SU-DHL-6 (cell line): Measurements from ENCODE around the gene MARCHF3.
"Not testable (repeated sequence)": the region's sequence is repeated elsewhere in the genome, so short reads cannot be mapped to it uniquely, and the experiment has no call there.

Experiments
- H2AFZ ChIP-seq: fragments of 200-600 bp; sonication (generic); 2 replicates; pipeline ENCODE4 v1.6.1; 2014; ENCODE audit warnings: low read depth, mild to moderate bottlenecking, moderate library complexity, mixed read lengths, antibody characterized with exemption, low read length; ENCODE audit not compliant: severe bottlenecking
- H3F3A ChIP-seq: fragments of 200-600 bp; shearing (Covaris generic); 2 replicates; pipeline ENCODE4 v1.6.0; 2016; ENCODE audit warnings: antibody characterized with exemption, mild to moderate bottlenecking; ENCODE audit not compliant: insufficient read depth
- H3K27ac ChIP-seq: fragments of 200-600 bp; sonication (generic); 2 replicates; pipeline ENCODE4 v1.5.1; 2016; ENCODE audit warnings: low read depth, mild to moderate bottlenecking, low read length, moderate library complexity, mixed read lengths
- H3K27me3 ChIP-seq: fragments of 200-600 bp; sonication (generic), shearing (Covaris generic); 2 replicates; pipeline ENCODE4 v1.6.0; 2014; ENCODE audit warnings: mild to moderate bottlenecking, low read length
- H3K36me3 ChIP-seq: fragments of 200-600 bp; sonication (generic); 2 replicates; pipeline ENCODE4 v1.6.1; 2014; ENCODE audit warnings: mild to moderate bottlenecking, low read length, mixed read lengths
- H3K4me2 ChIP-seq: fragments of 300-600, 200-600 bp; shearing (Covaris generic), sonication (generic); 2 replicates; pipeline ENCODE4 v1.6.0; 2014; ENCODE audit warnings: low read length, low read depth, mild to moderate bottlenecking; ENCODE audit not compliant: poor library complexity, severe bottlenecking
- H3K4me3 ChIP-seq: fragments of 200-600 bp; sonication (generic); 2 replicates; pipeline ENCODE4 v1.5.1; 2014; ENCODE audit warnings: antibody characterized with exemption, low read length, mild to moderate bottlenecking, mixed read lengths; ENCODE audit not compliant: insufficient read depth, poor library complexity, severe bottlenecking
- H3K79me2 ChIP-seq: fragments of 200-600 bp; sonication (generic); 2 replicates; pipeline ENCODE4 v1.6.1; 2014; ENCODE audit warnings: mild to moderate bottlenecking, low read length, moderate library complexity; ENCODE audit not compliant: insufficient read depth
- H3K9ac ChIP-seq: fragments of 200-600 bp; sonication (generic); 2 replicates; pipeline ENCODE4 v1.7.0; 2014; ENCODE audit warnings: mild to moderate bottlenecking, low read length
- H3K9me2 ChIP-seq: fragments of 200-600 bp; sonication (generic); replicated peaks from 2 replicates; pipeline ENCODE4 v1.6.1; 2014; ENCODE audit warnings: low read length; ENCODE audit not compliant: insufficient read depth
- H3K9me3 ChIP-seq: fragments of 200-600 bp; sonication (generic); 2 replicates; pipeline ENCODE4 v1.6.1; 2014; ENCODE audit warnings: low read length, mixed read lengths; ENCODE audit not compliant: insufficient read depth
- H4K20me1 ChIP-seq: fragments of 200-600 bp; sonication (generic); 2 replicates; pipeline ENCODE4 v1.6.1; 2014; ENCODE audit warnings: low read depth, mild to moderate bottlenecking, antibody characterized with exemption, low read length, moderate library complexity, mixed read lengths
- EZH2phosphoT487 ChIP-seq: fragments of 200-600 bp; sonication (generic), shearing (Covaris generic); conservative IDR thresholded peaks from 2 replicates; pipeline ENCODE4 v1.6.1; 2018; ENCODE audit warnings: mild to moderate bottlenecking, antibody characterized with exemption, low read length, moderate library complexity, mixed read lengths
- TF ChIP-seq, protein P1 (sequence below): fragments of 200-600 bp; sonication (generic); IDR thresholded peaks from one replicate; pipeline ENCODE4 v1.5.1; 2017; ENCODE audit warnings: antibody characterized with exemption, mild to moderate bottlenecking, low read length, moderate library complexity; ENCODE audit not compliant: insufficient read depth, poor library complexity, severe bottlenecking

Gene MARCHF3

DNA sequence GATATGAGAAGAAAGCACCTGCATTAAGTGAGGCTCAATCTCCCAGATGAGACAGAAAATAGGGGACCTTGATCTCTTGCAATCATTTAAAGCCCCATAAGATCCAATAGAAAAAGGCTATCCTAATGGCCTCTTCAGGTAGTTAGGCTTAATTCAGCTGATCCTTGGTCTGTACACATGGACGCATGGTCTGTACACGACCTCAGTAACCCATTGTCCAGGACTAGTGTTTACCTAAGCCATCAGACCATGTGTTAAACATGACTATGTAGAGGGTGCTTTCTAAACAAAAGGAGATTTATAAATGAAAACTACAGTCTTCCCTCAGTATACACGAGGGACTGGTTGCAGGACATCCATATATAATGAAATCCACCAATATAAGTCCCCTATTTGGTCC, 7.5 kb downstream of the MARCHF3 start:
- H3F3A ChIP-seq, result no peaks in the 10 kb centered on the region
- no peaks in the 10 kb centered on the region for H3K79me2 ChIP-seq

DNA sequence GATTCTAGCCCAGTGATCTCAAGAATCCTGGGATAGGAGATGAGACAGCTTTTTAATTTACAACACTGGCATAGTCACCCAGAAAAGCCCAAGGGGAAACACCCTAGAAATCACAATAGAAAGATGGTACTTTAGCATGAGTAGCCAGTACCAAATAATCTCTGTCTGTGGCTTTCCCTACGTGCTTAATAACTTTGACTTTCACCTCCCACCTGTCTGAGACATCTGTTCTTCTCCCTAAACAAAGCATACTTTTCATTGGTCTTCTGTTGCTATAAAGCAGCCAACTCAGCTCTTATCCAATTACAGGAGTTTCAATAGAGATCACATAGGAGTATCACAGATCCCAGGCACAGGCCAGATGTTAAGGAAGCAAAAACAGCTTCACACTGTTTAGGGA, 10.4 kb downstream of the MARCHF3 start:
- no peaks in the 10 kb centered on the region for H3F3A ChIP-seq
- no peaks in the 10 kb centered on the region for H3K9me3 ChIP-seq
- H3K9me2 ChIP-seq, result no peaks in the 10 kb centered on the region
- no peak overlapping the region for H3K4me3 ChIP-seq
- TF ChIP-seq EZH2phosphoT487, result no peak
- TF ChIP-seq, protein P1, sequence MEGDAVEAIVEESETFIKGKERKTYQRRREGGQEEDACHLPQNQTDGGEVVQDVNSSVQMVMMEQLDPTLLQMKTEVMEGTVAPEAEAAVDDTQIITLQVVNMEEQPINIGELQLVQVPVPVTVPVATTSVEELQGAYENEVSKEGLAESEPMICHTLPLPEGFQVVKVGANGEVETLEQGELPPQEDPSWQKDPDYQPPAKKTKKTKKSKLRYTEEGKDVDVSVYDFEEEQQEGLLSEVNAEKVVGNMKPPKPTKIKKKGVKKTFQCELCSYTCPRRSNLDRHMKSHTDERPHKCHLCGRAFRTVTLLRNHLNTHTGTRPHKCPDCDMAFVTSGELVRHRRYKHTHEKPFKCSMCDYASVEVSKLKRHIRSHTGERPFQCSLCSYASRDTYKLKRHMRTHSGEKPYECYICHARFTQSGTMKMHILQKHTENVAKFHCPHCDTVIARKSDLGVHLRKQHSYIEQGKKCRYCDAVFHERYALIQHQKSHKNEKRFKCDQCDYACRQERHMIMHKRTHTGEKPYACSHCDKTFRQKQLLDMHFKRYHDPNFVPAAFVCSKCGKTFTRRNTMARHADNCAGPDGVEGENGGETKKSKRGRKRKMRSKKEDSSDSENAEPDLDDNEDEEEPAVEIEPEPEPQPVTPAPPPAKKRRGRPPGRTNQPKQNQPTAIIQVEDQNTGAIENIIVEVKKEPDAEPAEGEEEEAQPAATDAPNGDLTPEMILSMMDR, result no peak
- no peak overlapping the region for H3K9ac ChIP-seq
- no peaks in the 10 kb centered on the region for H3K36me3 ChIP-seq
- no peaks in the 10 kb centered on the region for H4K20me1 ChIP-seq
- no peak overlapping the region for H3K4me2 ChIP-seq
- H2AFZ ChIP-seq, result no peak overlapping the region
- H3K27ac ChIP-seq, result no peak overlapping the region
- H3K27me3 ChIP-seq, result no peaks in the 10 kb centered on the region
- H3K79me2 ChIP-seq, result no peaks in the 10 kb centered on the region

More for the DNA sequence above, 7.5 kb downstream of the MARCHF3 start:
- Histone ChIP-seq H4K20me1 (no peaks in the 10 kb centered on the region), H3K9me3 (no peaks in the 10 kb centered on the region), H3K36me3 (no peaks in the 10 kb centered on the region), H3K4me2 (no peak overlapping the region), H3K9ac (no peak overlapping the region), H2AFZ (no peak overlapping the region), H3K27me3 (no peaks in the 10 kb centered on the region), H3K4me3 (no peak overlapping the region), H3K9me2 (no peaks in the 10 kb centered on the region), H3K27ac (no peak overlapping the region)
- TF ChIP-seq EZH2phosphoT487, result no peak
- TF ChIP-seq, protein P1, result no peak

DNA sequence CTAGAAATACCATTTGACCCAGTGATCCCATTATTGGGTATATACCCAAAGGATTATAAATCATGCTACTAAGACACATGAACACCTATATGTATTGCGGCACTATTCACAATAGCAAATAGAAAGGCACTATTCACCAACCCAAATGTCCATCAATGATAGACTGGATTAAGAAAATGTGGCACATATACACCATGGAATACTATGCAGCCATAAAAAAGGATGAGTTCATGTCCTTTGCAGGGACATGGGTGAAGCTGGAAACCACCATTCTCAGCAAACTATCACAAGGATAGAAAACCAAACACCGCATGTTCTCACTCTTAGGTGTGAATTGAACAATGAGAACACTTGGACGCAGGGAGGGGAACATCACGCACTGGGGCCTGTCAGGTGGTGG, 13.6 kb downstream of the MARCHF3 start:
- not testable (repeated sequence) for H3K4me3 ChIP-seq, H3K9ac ChIP-seq, H3K27me3 ChIP-seq, H3K27ac ChIP-seq, H3K4me2 ChIP-seq, H2AFZ ChIP-seq, H3K9me2 ChIP-seq, H3K36me3 ChIP-seq, H4K20me1 ChIP-seq, H3K9me3 ChIP-seq, H3K79me2 ChIP-seq, H3F3A ChIP-seq

DNA sequence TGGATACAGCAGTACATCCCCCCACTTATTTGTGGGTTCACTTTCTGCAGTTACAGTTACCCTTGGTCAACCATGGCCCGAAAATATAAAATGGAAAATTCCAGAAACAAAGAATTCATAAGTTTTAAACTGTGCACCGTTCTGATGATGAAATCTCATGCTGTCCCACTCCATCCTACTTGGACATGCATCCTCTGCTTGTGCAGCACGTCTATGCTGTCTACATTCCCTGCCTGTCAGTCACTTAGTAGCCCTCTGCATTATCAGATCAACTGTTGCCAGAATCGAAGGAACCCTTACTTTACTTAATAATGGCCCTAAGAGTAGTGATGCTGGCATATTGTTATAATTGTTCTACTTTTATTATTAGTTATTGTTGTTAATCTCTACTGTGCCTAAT, 14.6 kb downstream of the MARCHF3 start:
- Histone ChIP-seq H3F3A (no peaks in the 10 kb centered on the region), H3K4me2 (no peak overlapping the region), H3K36me3 (no peaks in the 10 kb centered on the region), H3K27ac (no peak overlapping the region), H3K9ac (no peak overlapping the region), H3K9me3 (no peaks in the 10 kb centered on the region), H2AFZ (no peak overlapping the region), H4K20me1 (no peaks in the 10 kb centered on the region), H3K27me3 (no peaks in the 10 kb centered on the region), H3K4me3 (no peak overlapping the region), H3K9me2 (no peaks in the 10 kb centered on the region), H3K79me2 (no peaks in the 10 kb centered on the region)
- no peak for TF ChIP-seq EZH2phosphoT487
- TF ChIP-seq, protein P1, result no peak
